HG03280 (cell line): ENCODE data around the gene HIVEP1.
"Not testable (repeated sequence)": the region's sequence is repeated elsewhere in the genome, so short reads cannot be mapped to it uniquely, and the experiment has no call there.

Source experiments
- ATAC-seq: cut with Tn5 transposase; IDR thresholded peaks from one replicate; pipeline ENCODE4 v1.9.1; 2021; ENCODE audit warnings: mild to moderate bottlenecking, moderate library complexity; ENCODE audit not compliant: unreplicated experiment

The HIVEP1 gene

GRCh38 chr6:12150812-12151432 lies 138.8 kb downstream of the HIVEP1 start:
- ATAC-seq: no peak

- no peak for ATAC-seq
These were observed 139.3 kb downstream of the HIVEP1 start for GRCh38 chr6:12151433-12151820.

DNA sequence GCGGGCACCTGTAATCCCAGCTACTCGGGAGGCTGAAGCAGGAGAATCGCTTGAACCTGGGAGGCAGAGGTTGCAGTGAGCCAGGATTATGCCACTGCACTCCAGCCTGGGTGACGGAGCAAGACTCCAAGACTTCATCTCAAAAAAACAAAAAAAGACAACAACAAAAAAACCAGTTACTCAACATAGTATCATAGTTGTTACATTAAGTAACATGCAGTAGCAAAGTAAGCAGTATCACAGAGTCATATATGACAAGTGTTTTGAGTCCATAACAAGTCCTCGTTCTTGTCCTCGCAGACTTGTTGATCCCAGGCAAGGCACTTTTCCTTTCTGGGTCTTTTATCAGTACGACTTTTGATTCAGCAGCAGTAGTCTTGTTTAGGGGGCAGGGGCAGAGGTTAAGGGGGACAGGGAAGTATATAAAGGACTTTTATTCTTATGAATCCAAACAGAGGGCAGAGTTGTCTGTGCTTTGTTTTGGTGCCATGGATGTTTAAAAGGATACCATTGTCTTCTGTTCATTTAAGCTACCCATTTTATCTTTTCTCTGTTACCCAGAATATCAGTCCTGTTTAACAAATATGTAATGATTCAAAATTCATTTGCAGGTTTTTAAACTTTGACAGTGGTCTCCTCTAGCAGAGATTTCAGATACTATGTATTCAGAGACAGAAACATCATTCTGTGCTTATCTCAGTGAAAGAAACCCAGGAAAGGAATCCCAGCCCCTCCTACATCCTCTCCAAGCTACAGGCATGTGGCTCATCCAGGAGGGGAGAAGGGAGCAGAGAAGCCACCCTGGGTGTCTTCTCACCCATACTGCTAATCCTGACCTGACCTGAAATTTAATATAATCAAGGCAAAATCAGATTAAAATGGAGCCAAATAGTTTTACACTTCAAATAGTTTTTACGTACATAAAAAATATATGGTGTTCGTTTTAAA lies 140.2 kb downstream of the HIVEP1 start:
- no peak for ATAC-seq

DNA sequence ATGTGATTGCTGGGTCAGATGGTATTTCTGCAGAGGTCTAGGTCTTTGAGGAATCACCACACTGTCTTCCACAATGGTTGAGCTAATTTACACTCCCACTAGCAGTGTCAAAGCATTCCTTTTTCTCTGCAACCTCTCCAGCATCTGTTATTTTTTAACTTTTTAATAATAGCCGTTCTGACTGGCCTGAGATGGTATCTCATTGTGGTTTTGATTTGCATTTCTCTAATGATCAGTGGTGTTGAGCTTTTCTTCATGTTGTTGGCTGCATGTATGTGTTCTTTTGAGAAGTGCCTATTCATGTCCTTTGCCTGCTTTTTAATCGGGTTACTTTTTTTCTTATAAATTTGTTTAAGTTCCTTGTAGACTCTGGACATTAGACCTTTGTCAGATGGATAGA lies 143.7 kb downstream of the HIVEP1 start:
- ATAC-seq: not testable (repeated sequence)

- no peak for ATAC-seq
These were observed 146.7 kb downstream of the HIVEP1 start for GRCh38 chr6:12158686-12159415.

- no peak for ATAC-seq
These were observed 148.2 kb downstream of the HIVEP1 start for GRCh38 chr6:12160326-12160725.

DNA sequence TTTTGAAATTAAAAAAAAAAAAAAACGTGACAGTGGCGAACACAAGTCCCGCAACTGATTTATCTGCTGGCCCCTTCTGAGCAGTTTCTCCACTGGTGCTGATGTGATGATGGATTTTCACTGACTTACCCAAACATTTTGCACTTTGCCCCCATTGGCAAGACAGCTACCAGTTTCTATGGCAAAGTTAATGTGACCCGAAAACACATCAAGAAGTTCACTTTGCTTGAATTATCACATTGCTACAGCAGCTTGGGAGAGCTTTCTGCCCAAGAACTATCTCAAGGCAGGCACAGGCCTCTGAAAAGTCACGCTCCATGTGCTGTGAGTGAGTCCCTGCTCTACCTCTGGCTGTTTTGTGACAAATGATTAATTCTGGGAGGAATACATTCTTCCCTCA lies 150.1 kb downstream of the HIVEP1 start:
- ATAC-seq: no peak

GRCh38 chr6:12163149-12163548 lies 151.0 kb downstream of the HIVEP1 start:
- ATAC-seq: no peak

- no peak for ATAC-seq
These were observed 151.8 kb downstream of the HIVEP1 start for GRCh38 chr6:12163744-12164507.

GRCh38 chr6:12164508-12164770 lies 152.3 kb downstream of the HIVEP1 start:
- ATAC-seq: no peak

DNA sequence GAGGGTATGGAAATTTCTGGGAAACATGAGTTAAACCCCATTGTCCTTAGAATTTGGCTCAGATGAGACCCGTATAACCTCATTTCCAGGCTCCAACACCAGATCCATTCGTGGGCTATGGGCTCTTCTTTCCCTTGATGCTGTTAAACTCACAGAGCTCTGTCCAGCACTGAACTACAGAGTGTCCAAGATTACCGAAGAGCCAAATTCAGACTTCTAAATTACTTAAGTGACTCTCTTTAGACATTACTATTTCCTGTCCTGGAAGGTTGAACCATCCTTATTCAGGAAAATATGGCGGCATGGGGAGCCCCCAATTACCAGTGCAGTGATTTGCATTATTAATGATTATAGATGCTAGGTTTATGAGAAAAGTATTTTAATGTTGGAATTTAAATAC lies 153.2 kb downstream of the HIVEP1 start:
- no peak for ATAC-seq

DNA sequence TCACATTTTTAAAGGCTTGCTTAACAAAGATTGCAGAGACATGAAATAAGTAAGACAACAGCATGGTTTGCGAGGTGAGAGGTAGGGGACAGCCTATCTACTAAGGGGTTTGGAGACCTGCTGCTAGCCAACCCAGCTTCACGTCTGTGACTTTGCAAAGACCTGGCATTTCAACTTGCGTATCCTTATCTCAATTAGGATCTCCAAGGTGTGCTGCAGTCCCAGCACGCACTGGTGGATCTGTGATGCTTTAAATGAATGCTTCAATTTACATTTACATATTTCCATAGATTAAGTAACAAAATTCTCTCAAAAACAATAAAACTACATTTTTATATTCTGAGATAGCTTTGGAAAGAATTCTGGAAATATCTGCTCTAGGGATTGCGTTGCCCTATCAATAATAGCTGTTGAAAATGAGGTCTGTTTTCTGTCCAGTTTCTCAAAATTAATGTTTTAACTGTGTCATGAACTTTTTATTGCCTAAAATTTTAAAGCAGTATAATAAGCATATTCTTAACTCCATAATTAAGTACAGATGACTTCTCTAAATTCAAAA lies 153.7 kb downstream of the HIVEP1 start:
- ATAC-seq: no peak

DNA sequence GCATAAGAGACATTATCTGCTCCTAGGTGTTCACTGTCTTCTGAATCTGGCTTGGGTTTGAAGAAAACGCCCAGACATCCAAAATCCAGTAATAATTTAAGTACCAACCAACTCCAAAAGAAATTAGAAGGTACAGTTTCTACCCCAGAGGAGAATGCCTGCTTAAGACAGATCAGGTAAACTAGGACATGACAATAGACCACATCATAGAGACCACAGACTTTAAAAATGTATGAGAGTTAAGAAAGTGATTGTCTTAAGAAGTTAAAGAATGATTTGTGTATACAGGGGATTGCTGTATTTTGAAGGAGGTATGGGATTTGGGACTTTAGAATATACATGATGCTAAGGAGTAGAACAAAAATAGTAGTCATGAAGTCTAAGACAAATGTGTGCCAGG lies 157.3 kb downstream of the HIVEP1 start:
- ATAC-seq: no peak

DNA sequence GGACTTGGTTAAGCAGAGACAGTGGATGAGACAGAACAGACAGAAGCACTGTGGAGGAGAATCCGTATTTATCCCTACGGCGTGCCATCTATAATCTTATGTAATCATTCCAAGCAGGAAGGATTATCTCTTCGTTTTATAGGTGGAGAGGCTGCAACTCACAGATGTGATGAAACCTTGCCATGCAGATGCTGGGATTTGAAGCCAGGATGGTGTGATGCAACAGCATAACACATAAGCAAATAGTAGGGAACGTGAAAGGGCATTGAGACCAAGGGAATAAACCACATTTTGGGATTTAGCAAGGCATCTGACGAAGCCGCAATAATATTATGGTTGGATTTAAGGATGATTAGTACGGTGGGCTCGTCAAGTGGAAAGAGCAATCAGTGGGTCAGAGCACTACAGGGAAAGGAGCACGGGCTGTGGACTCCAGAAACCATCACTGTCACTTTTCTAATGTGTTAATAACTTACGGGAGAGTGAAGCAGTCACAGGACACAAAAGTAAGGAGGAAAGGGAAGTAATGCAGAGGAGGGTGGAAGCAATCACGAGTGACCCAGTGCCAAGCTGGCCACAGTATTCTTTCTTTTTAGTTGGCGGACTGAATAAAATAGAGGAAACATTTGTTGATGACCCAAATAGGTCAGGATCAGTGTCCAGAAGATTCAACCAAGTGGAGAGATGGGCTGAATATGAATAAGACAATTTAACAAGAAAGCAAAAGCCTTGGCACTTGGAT lies 158.4 kb downstream of the HIVEP1 start:
- ATAC-seq: no peak

- no peak for ATAC-seq
These were observed 159.6 kb downstream of the HIVEP1 start for GRCh38 chr6:12171717-12172116.

- ATAC-seq: no peak
These were observed 160.5 kb downstream of the HIVEP1 start for GRCh38 chr6:12172572-12172971.

DNA sequence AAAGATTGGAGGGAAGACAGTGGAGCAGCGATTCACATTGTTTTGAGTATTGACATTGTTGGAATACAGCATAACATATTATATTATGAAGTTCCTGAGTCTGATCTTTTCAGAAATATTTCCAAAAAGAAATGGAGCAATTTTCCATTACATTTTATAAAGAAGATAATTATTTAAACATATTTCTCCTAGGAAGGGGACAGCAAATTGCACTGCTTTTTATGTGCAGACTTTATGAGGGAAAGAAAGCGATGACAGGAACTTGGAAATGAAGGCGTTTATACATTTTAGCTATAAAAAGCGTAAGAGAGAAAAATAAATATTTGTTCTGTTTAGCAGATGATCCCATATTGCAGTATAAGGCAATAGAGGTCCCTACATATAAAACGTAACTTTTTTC lies 161.1 kb downstream of the HIVEP1 start:
- ATAC-seq: no peak

DNA sequence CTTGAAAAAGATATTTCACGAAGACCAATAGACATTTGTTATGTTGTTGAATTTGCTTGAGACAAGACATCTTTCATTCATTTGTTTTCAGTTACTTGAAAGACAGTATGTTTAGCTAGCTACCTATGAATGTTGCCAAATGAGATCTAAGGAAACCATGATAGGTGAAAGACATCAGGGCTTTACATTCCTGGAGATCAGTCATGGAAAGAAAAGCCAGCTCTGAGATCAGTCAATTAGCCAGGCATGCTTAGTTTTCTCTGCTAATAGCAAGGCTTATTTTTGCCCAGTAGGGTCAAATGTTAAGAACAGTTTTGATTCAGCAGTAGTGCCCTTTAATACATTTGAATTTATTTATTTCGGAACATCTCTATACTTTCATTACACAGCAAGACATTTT lies 161.5 kb downstream of the HIVEP1 start:
- no peak for ATAC-seq

DNA sequence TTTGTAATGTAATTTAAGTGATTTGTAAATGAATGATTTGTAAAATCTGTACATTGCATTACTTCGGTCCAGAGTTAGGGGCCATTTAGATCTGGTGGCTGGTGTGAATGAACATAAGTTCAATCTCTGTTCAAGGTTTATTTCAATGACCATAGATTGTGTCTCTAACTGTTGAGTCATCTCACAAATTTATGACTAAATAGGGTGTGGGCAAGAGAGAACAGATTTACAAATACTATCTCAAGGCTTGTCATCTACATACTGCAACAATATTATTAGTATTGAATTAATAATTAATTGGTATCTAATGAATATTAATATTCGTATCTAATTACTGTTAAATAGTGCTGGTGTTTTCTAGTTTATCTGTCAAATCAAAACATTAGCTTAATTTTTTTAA lies 162.8 kb downstream of the HIVEP1 start:
- ATAC-seq: no peak

DNA sequence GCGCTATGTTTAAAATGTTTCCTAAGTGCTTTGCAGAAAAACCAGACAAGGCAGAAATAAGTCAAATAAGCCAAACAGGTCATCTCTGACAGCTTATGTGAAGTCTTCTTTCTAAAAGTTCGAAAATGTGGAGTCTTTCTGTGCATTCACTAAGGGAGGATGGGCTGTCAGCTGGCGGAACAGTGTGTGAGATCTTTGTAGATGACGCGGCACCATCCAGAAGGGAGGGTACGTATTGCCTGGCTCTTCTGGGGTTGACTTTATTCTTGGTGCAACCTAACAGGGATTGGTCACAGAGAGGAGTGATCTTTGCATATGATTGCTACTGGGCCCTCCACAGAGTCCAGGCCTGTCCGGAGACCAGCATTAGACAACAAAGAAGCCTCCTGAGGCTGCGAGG lies 163.5 kb downstream of the HIVEP1 start:
- no peak for ATAC-seq
